NT2/D1 (cell line): ENCODE measurements around the gene NANOS1.
A peak's percentile ranks its signal among the peaks of the same experiment; 100 is the strongest.
"Not testable (repeated sequence)": the region's sequence is repeated elsewhere in the genome, so short reads cannot be mapped to it uniquely, and the experiment has no call there.

ENCODE experiments used
- DNase-seq: peaks from one replicate; pipeline ENCODE4 v3.0.0-alpha.2; 2011; ENCODE audit warnings: low read depth, low spot score
- H3K27me3 ChIP-seq: 2 replicates; pipeline ENCODE4 v1.6.0; 2011; ENCODE audit warnings: mild to moderate bottlenecking; ENCODE audit not compliant: insufficient read length, insufficient read depth
- H3K36me3 ChIP-seq: 2 replicates; pipeline ENCODE4 v1.6.1; 2011; ENCODE audit warnings: mild to moderate bottlenecking, low read length, mixed read lengths; ENCODE audit not compliant: insufficient read depth, insufficient read length
- H3K4me1 ChIP-seq: 2 replicates; pipeline ENCODE4 v1.5.1; 2011; ENCODE audit not compliant: insufficient read depth, insufficient read length
- H3K4me3 ChIP-seq: 2 replicates; pipeline ENCODE4 v1.5.1; 2011; ENCODE audit warnings: low read depth; ENCODE audit not compliant: insufficient read length
- H3K9ac ChIP-seq: 2 replicates; pipeline ENCODE4 v1.6.0; 2011; ENCODE audit warnings: low read depth; ENCODE audit not compliant: insufficient read length
- H3K9me3 ChIP-seq: 2 replicates; pipeline ENCODE4 v1.5.1; 2011; ENCODE audit warnings: mild to moderate bottlenecking, low read length; ENCODE audit not compliant: insufficient read depth
- SUZ12 ChIP-seq: IDR thresholded peaks from 2 replicates; pipeline ENCODE4 v1.6.1; 2011; ENCODE audit not compliant: insufficient read length, insufficient read depth; ENCODE audit errors: extremely low read depth
- YY1 ChIP-seq: IDR thresholded peaks from 2 replicates; pipeline ENCODE4 v1.6.1; 2011; ENCODE audit not compliant: insufficient read length, insufficient read depth
- ZNF274 ChIP-seq: IDR thresholded peaks from 2 replicates; pipeline ENCODE4 v1.6.1; 2011; ENCODE audit warnings: mild to moderate bottlenecking, low read depth, low read length

NANOS1 gene

GRCh38 chr10:119020627-119020946 is 8.9 kb upstream of the NANOS1 start:
- Histone ChIP-seq H3K27me3 (no peaks in the 10 kb centered on the region), H3K4me3 (no peak overlapping the region), H3K9me3 (no peaks in the 10 kb centered on the region; the same call in 1 of the 2 replicates), H3K4me1 (peaks cover 10% of the 10 kb centered on the region), H3K36me3 (no peaks in the 10 kb centered on the region), H3K9ac (no peak overlapping the region)
- no peak for TF ChIP-seq ZNF274
- no peak for TF ChIP-seq SUZ12
- DNase-seq = no peak

- peaks cover 14% of the 10 kb centered on the region for H3K4me1 ChIP-seq
- H3K9me3 ChIP-seq = no peaks in the 10 kb centered on the region; the same call in 1 of the 2 replicates
- no peaks in the 10 kb centered on the region for H3K27me3 ChIP-seq
- no peak overlapping the region for H3K4me3 ChIP-seq
- TF ChIP-seq ZNF274 = no peak
- TF ChIP-seq YY1 = no peak
- TF ChIP-seq SUZ12 = no peak
- no peak overlapping the region for H3K9ac ChIP-seq
- H3K36me3 ChIP-seq = no peaks in the 10 kb centered on the region
- peak; percentile 49 for DNase-seq
These were observed 6.5 kb upstream of the NANOS1 start for GRCh38 chr10:119022846-119023552.

- H3K4me3 ChIP-seq = no peak overlapping the region
- DNase-seq = no peak
- H3K9me3 ChIP-seq = no peaks in the 10 kb centered on the region; the same call in 1 of the 2 replicates
- H3K9ac ChIP-seq = no peak overlapping the region
- H3K36me3 ChIP-seq = no peaks in the 10 kb centered on the region
- no peak for TF ChIP-seq ZNF274
- no peak for TF ChIP-seq SUZ12
- TF ChIP-seq YY1 = no peak
- peaks cover 14% of the 10 kb centered on the region for H3K4me1 ChIP-seq
- no peaks in the 10 kb centered on the region for H3K27me3 ChIP-seq
These were observed 6.0 kb upstream of the NANOS1 start for GRCh38 chr10:119023553-119023868.

GRCh38 chr10:119024882-119025281 is 4.6 kb upstream of the NANOS1 start:
- Histone ChIP-seq H3K36me3 (no peaks in the 10 kb centered on the region), H3K4me3 (no peak overlapping the region), H3K27me3 (no peaks in the 10 kb centered on the region), H3K9ac (no peak overlapping the region), H3K4me1 (peaks cover 20% of the 10 kb centered on the region), H3K9me3 (no peaks in the 10 kb centered on the region)
- TF ChIP-seq ZNF274 (no peak), YY1 (no peak)
- DNase-seq = no peak

- Histone ChIP-seq H3K4me1 (peaks cover 20% of the 10 kb centered on the region), H3K9ac (no peak overlapping the region), H3K36me3 (no peaks in the 10 kb centered on the region), H3K4me3 (no peak overlapping the region), H3K9me3 (no peaks in the 10 kb centered on the region), H3K27me3 (no peaks in the 10 kb centered on the region)
- DNase-seq = no peak
- TF ChIP-seq ZNF274 (no peak), YY1 (no peak), SUZ12 (no peak)
These were observed 4.2 kb upstream of the NANOS1 start for GRCh38 chr10:119025336-119025735.

DNA sequence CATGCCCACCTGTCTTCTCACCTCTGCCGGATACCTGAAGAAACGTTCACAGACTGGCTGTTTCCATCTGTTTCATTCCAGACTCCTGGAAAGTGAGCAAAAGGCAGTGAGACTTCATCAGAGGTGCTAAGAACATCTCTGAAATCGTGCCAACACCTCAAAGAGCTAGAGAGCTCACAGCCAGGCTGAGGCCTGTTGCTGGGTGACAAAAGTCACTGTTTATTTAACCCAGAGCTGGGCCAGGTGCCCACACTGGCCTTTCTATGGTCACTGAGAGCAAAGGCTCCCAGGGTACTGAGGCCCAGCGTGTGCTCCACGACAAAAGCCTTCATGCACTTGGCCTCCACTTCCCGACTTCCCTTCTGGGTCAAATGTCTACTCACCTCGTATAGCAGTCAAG is 3.7 kb upstream of the NANOS1 start:
- Histone ChIP-seq H3K4me3 (no peak overlapping the region), H3K36me3 (no peaks in the 10 kb centered on the region), H3K9me3 (no peaks in the 10 kb centered on the region), H3K9ac (peak overlapping the region; percentile 21), H3K27me3 (no peaks in the 10 kb centered on the region), H3K4me1 (peaks cover 20% of the 10 kb centered on the region)
- DNase-seq = no peak
- TF ChIP-seq YY1 (no peak), SUZ12 (no peak), ZNF274 (no peak)

GRCh38 chr10:119026301-119027110 is 3.0 kb upstream of the NANOS1 start:
- Histone ChIP-seq H3K27me3 (no peaks in the 10 kb centered on the region), H3K36me3 (no peaks in the 10 kb centered on the region), H3K4me1 (peaks cover 20% of the 10 kb centered on the region), H3K9me3 (no peaks in the 10 kb centered on the region), H3K9ac (no peak overlapping the region), H3K4me3 (no peak overlapping the region)
- TF ChIP-seq ZNF274 = no peak
- no peak for DNase-seq

DNA sequence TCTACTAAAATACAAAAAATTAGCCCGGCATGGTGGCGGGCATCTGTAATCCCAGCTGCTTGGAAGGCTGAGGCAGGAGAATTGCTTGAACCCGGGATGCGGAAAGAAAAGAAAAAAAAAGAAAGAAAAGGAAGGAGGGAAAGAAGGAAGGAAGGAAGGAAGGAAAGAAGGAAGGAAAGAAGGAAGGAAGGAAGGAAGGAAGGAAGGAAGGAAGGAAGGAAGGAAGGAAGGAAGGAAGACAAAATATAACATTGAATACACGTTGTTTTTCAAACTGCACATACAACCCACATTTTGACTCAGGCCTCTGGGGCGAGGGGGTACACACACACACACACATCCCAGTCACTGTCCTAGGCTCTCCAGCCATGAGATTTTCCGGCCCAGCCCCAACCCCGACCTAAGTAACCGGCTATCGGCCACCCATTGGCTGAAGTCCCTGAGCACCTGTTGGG is 1.0 kb upstream of the NANOS1 start:
- not testable (repeated sequence) for H3K4me3 ChIP-seq, DNase-seq, H3K27me3 ChIP-seq, H3K36me3 ChIP-seq, H3K9me3 ChIP-seq
- peaks cover 15% of the 10 kb centered on the region for H3K4me1 ChIP-seq
- peak overlapping the region; percentile 21 for H3K9ac ChIP-seq
